Measurements from ENCODE around the gene PCK2. TPM values are rescaled to one million over a fixed set of nuclear protein-coding genes. Genes with fewer than 3 reads are reported as not detected.
A peak's percentile ranks its signal among the peaks of the same experiment; 100 is the strongest.

The PCK2 gene
- total and polyA plus RNA-seq, 2 of the 13 experiments (the other 11 are each of a cell fraction or from before 2014, with no cell fraction given), result 129 to 272 TPM

GRCh38 chr14:24051789-24052655, 42.1 kb upstream of the PCK2 start, which contains the start of gene CARMIL3 (continued):
- TF ChIP-seq ZNF724P (CRISPR knock-in tag; IDR thresholded peaks at IDR 0.05; ENCODE audit: borderline replicate concordance), result peak; percentile 96; the same call in 1 of the 2 replicates
- TF ChIP-seq KLF12 (CRISPR knock-in tag; IDR thresholded peaks at IDR 0.05; ENCODE audit: borderline replicate concordance), result peak; percentile 94
- peak; percentile 66; the same call in 1 of the 2 replicates for TF ChIP-seq RFXAP (CRISPR knock-in tag; IDR thresholded peaks at IDR 0.05; ENCODE audit: borderline replicate concordance)
- TF ChIP-seq KDM5A (IDR thresholded peaks at IDR 0.05; ENCODE audit: borderline replicate concordance, low read length), result no peak
- TF ChIP-seq BCLAF1 (IDR thresholded peaks at IDR 0.05), result no peak
- TF ChIP-seq PLRG1 (conservative IDR thresholded peaks at IDR 0.05), result no peak
- no peak for TF ChIP-seq MBD4 (IDR thresholded peaks at IDR 0.05; ENCODE audit: borderline replicate concordance, low read length)
- TF ChIP-seq ZBTB37 (CRISPR knock-in tag; IDR thresholded peaks at IDR 0.05), result no peak
- TF ChIP-seq AGO1 (IDR thresholded peaks at IDR 0.05; ENCODE audit: low read depth, low read length, poor library complexity, severe bottlenecking), result no peak
- TF ChIP-seq ZNF644 (CRISPR knock-in tag; IDR thresholded peaks at IDR 0.05; ENCODE audit: low read depth), result no peak
- no peak for TF ChIP-seq ZBTB49 (CRISPR knock-in tag; IDR thresholded peaks at IDR 0.05; ENCODE audit: borderline replicate concordance)
- no peak for TF ChIP-seq NCOA5 (CRISPR knock-in tag; IDR thresholded peaks at IDR 0.05)
- no peak for TF ChIP-seq HDAC6 (IDR thresholded peaks at IDR 0.05; ENCODE audit: low read depth, low read length)
- peak; percentile 79 for TF ChIP-seq CHD2 (IDR thresholded peaks at IDR 0.05; ENCODE audit: low read depth, low read length)
- TF ChIP-seq ZBTB26 (CRISPR knock-in tag; IDR thresholded peaks at IDR 0.05; ENCODE audit: borderline replicate concordance), result no peak
- no peak for TF ChIP-seq KDM6A (CRISPR knock-in tag; IDR thresholded peaks at IDR 0.05; ENCODE audit: low read depth)
- TF ChIP-seq MXD1 (CRISPR knock-in tag; IDR thresholded peaks at IDR 0.05), result peak; percentile 93
- no peak for TF ChIP-seq NFIC (IDR thresholded peaks at IDR 0.05; ENCODE audit: low read length)
- peak; percentile 91 for TF ChIP-seq ZFP37 (CRISPR knock-in tag; IDR thresholded peaks at IDR 0.05; ENCODE audit: borderline replicate concordance)
- TF ChIP-seq PAX8 (CRISPR knock-in tag; IDR thresholded peaks at IDR 0.05; ENCODE audit: borderline replicate concordance), result 0 out of 2 replicates have a peak, but pooled peaks have one; percentile 39
- peak; percentile 8 for TF ChIP-seq TEAD3 (CRISPR knock-in tag; optimal IDR thresholded peaks at IDR 0.05; ENCODE audit: borderline replicate concordance)
- TF ChIP-seq ZNF619 (CRISPR knock-in tag; IDR thresholded peaks at IDR 0.05), result peak; percentile 97; the same call in 1 of the 2 replicates
